ENCODE measurements around the gene AATK.

DNA sequence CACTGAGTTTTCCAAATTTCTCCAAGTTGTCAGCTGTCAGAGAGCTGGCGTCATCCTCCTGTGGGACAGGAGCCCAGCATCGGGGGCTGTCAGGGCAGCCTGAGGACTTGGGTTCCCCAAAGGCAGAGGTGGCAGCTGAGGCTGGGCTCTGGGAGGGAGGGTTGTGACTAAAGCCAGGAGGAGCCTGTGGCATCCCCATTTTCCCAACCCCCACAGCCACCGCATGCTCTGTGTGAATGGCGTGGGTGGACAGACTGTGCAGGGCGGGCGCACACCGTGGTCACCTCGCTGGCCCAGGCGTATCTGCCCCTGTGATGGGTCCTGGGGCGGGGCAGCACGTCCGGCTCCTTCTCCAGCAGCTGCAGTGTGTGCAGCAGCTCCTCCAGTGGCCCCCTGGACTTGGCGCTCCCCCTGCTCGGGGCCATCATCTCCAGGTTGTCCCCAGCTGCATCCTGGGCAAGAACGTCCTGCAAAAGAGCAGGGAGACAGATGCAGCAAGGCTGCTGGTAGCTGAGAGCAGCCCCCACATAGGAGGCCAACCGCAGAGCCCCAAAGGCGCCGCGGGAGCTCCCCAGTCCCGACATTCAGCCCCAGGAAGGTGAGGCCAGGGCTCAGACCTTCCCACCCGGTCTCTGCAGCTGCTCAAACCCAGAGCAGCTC lies 31.9 kb upstream of the AATK start:
- TF ChIP-seq, protein P1, sequence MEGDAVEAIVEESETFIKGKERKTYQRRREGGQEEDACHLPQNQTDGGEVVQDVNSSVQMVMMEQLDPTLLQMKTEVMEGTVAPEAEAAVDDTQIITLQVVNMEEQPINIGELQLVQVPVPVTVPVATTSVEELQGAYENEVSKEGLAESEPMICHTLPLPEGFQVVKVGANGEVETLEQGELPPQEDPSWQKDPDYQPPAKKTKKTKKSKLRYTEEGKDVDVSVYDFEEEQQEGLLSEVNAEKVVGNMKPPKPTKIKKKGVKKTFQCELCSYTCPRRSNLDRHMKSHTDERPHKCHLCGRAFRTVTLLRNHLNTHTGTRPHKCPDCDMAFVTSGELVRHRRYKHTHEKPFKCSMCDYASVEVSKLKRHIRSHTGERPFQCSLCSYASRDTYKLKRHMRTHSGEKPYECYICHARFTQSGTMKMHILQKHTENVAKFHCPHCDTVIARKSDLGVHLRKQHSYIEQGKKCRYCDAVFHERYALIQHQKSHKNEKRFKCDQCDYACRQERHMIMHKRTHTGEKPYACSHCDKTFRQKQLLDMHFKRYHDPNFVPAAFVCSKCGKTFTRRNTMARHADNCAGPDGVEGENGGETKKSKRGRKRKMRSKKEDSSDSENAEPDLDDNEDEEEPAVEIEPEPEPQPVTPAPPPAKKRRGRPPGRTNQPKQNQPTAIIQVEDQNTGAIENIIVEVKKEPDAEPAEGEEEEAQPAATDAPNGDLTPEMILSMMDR (IDR thresholded peaks at IDR 0.05): no peak
- no peak for TF ChIP-seq POLR2A (IDR thresholded peaks at IDR 0.05)

All from tibial nerve (tissue), 3 donors.